ENCODE measurements around the gene PBXIP1.
"Not testable (repeated sequence)": the region's sequence is repeated elsewhere in the genome, so short reads cannot be mapped to it uniquely, and the experiment has no call there.

Gene PBXIP1

GRCh38 chr1:154994591-154994990 lies 38.7 kb upstream of the PBXIP1 start:
- in situ Hi-C loops (cut with MboI; ENCODE audit: low sequenced_read_pairs), result no loop called here

- in situ Hi-C loops (cut with MboI; ENCODE audit: low sequenced_read_pairs), result no loop called here
These were observed 38.3 kb upstream of the PBXIP1 start for GRCh38 chr1:154994269-154994587.

- in situ Hi-C loops (cut with MboI; ENCODE audit: low sequenced_read_pairs), result no loop called here
These were observed 37.8 kb upstream of the PBXIP1 start, which contains the start of gene LENEP for GRCh38 chr1:154993572-154994268. TSS of gene LENEP (plus strand) at chr1:154993586. CDS start at chr1:154993608, 22 bp downstream.

- in situ Hi-C loops (cut with MboI; ENCODE audit: low sequenced_read_pairs), result no loop called here
These were observed 37.0 kb upstream of the PBXIP1 start for GRCh38 chr1:154992721-154993571.

- in situ Hi-C loops (cut with MboI; ENCODE audit: low sequenced_read_pairs), result no loop called here
These were observed 34.4 kb upstream of the PBXIP1 start for GRCh38 chr1:154990276-154990675.

- in situ Hi-C loops (cut with MboI; ENCODE audit: low sequenced_read_pairs), result no loop called here
These were observed 33.4 kb upstream of the PBXIP1 start for GRCh38 chr1:154989195-154989860.

GRCh38 chr1:154988058-154988954 lies 32.4 kb upstream of the PBXIP1 start:
- in situ Hi-C loops (cut with MboI; ENCODE audit: low sequenced_read_pairs), result no loop called here

GRCh38 chr1:154987326-154987725 lies 31.4 kb upstream of the PBXIP1 start:
- in situ Hi-C loops (cut with MboI; ENCODE audit: low sequenced_read_pairs), result no loop called here

GRCh38 chr1:154986736-154987135 lies 30.8 kb upstream of the PBXIP1 start:
- in situ Hi-C loops (cut with MboI; ENCODE audit: low sequenced_read_pairs), result not testable (repeated sequence)

- in situ Hi-C loops (cut with MboI; ENCODE audit: low sequenced_read_pairs), result no loop called here
These were observed 28.0 kb upstream of the PBXIP1 start for GRCh38 chr1:154983776-154984466.

- in situ Hi-C loops (cut with MboI; ENCODE audit: low sequenced_read_pairs), result no loop called here
These were observed 27.2 kb upstream of the PBXIP1 start, which contains the start of gene FLAD1 for GRCh38 chr1:154982897-154983648. TSS of gene FLAD1 (plus strand) at chr1:154983344. CDS start at chr1:154983695, 351 bp downstream.

GRCh38 chr1:154982341-154982740 lies 26.4 kb upstream of the PBXIP1 start:
- in situ Hi-C loops (cut with MboI; ENCODE audit: low sequenced_read_pairs), result no loop called here

GRCh38 chr1:154978360-154978759 lies 22.5 kb upstream of the PBXIP1 start:
- in situ Hi-C loops (cut with MboI; ENCODE audit: low sequenced_read_pairs), result no loop called here

- in situ Hi-C loops (cut with MboI; ENCODE audit: low sequenced_read_pairs), result not testable (repeated sequence)
These were observed 21.9 kb upstream of the PBXIP1 start for GRCh38 chr1:154977762-154978161.

GRCh38 chr1:154975409-154976059 lies 19.6 kb upstream of the PBXIP1 start:
- in situ Hi-C loops (cut with MboI; ENCODE audit: low sequenced_read_pairs), result no loop called here

- in situ Hi-C loops (cut with MboI; ENCODE audit: low sequenced_read_pairs), result no loop called here
These were observed 19.0 kb upstream of the PBXIP1 start for GRCh38 chr1:154974808-154975408.

- in situ Hi-C loops (cut with MboI; ENCODE audit: low sequenced_read_pairs), result no loop called here
These were observed 18.4 kb upstream of the PBXIP1 start, which contains the start of gene CKS1B for GRCh38 chr1:154974102-154974807. TSS of gene CKS1B (plus strand) at chr1:154974681. CDS start at chr1:154974746, 65 bp downstream.
